Right atrium auricular region (tissue), 2 donors: ENCODE data around the gene DHRS7. TPM values are rescaled to one million over a fixed set of nuclear protein-coding genes. Genes with fewer than 3 reads are reported as not detected.
A peak's percentile ranks its signal among the peaks of the same experiment; 100 is the strongest.

ENCODE experiments used
- DNase-seq: peaks from one replicate; pipeline ENCODE4 v3.0.0-alpha.2; 2019; ENCODE audit warnings: low spot score
- H3K27ac ChIP-seq, 2 donors: fragments of 200-600 bp; sonication (generic); 1 replicate in 1 of 2; 2 replicates in 1 of 2; pipeline ENCODE4 v1.5.1; 2016 to 2019
- H3K27me3 ChIP-seq, 2 donors: fragments of 200-600 bp; sonication (generic); one replicate each; pipeline versions ENCODE4 v1.5.1 to v1.6.0; 2017 to 2019
- H3K36me3 ChIP-seq: fragments of 200-600 bp; sonication (generic); one replicate; pipeline ENCODE4 v1.5.1; 2016
- H3K4me1 ChIP-seq, 2 donors: fragments of 200-600 bp; sonication (generic); one replicate each; pipeline versions ENCODE4 v1.5.1 to v1.6.0; 2017 to 2019
- H3K4me3 ChIP-seq, 2 donors: fragments of 200-600 bp; sonication (generic); 1 replicate in 1 of 2; 2 replicates in 1 of 2; pipeline ENCODE4 v1.5.1; 2017 to 2019; ENCODE audit warnings: mild to moderate bottlenecking in 1 of 2, moderate library complexity in 1 of 2
- H3K9me3 ChIP-seq, 2 donors: fragments of 200-600 bp; sonication (generic); one replicate each; pipeline ENCODE4 v1.5.1; 2019
- total RNA-seq, 2 donors: library from RNA; depleted of rRNA; stranded (reverse); fragments of >200 nt; gene quantifications; one replicate each; pipeline ENCODE4 v1.1.0, GENCODE V29; 2016
- TF ChIP-seq, protein P1 (sequence below), 2 donors: fragments of 200-600 bp; sonication (generic); IDR thresholded peaks; one replicate each; pipeline ENCODE4 v1.5.1; 2019; ENCODE audit warnings: antibody characterized with exemption in 2 of 2

DHRS7 gene
- total RNA-seq, 2 donors from 2014 or later = 57.6 to 71.8 TPM

DNA sequence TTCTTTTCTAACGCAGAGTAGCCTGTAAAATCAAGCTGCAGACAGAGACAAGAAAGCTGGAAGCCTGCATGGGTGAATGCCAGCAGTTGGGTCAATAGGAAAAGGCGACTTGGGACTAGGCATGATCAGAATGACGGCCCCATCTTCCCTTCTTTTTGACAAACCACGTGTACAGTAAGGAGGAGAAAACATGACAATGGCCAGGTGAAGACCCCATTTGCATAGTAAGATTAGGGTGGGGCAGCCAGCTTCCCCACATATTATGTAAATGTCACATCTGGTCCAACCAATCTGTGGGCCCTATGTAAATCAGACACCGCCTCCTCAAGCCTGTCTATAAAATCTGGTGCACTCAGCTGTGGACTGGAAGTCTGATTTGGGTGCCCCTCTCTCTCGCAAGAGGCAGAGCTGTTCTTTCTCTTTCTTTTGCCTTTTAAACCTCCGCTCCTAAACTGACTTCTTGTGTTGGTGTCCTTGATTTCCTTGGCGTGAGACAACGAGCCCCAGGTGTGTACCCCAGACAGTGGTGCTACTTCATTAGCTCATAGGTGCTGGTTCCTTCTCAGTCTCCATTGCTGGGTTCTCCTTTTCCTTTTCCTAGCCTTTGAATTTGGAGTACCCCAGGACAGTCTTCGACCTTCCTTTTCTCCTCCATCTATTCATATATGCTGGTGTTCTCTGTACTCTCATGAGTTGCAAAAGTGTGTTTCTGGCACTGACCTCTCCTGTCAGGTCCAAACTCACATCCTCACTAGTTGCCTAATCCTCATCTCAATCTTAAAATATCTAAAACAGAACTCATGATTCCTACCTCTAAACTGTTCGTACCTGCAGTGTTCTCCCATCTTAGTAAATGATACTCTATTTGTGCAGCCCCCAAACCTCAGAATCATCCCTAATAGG lies 9.4 kb upstream of the DHRS7 start:
- H3K9me3 ChIP-seq = peaks cover 0 to 7% of the 10 kb centered on the region in 2 donors
- no peak overlapping the region for H3K27ac ChIP-seq
- H3K36me3 ChIP-seq = no peaks in the 10 kb centered on the region
- no peaks in the 10 kb centered on the region for H3K27me3 ChIP-seq
- H3K4me1 ChIP-seq = no peaks in the 10 kb centered on the region
- H3K4me3 ChIP-seq = no peak overlapping the region
- DNase-seq = no peak
- TF ChIP-seq, protein P1, sequence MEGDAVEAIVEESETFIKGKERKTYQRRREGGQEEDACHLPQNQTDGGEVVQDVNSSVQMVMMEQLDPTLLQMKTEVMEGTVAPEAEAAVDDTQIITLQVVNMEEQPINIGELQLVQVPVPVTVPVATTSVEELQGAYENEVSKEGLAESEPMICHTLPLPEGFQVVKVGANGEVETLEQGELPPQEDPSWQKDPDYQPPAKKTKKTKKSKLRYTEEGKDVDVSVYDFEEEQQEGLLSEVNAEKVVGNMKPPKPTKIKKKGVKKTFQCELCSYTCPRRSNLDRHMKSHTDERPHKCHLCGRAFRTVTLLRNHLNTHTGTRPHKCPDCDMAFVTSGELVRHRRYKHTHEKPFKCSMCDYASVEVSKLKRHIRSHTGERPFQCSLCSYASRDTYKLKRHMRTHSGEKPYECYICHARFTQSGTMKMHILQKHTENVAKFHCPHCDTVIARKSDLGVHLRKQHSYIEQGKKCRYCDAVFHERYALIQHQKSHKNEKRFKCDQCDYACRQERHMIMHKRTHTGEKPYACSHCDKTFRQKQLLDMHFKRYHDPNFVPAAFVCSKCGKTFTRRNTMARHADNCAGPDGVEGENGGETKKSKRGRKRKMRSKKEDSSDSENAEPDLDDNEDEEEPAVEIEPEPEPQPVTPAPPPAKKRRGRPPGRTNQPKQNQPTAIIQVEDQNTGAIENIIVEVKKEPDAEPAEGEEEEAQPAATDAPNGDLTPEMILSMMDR (IDR thresholded peaks at IDR 0.05) = no peak

DNA sequence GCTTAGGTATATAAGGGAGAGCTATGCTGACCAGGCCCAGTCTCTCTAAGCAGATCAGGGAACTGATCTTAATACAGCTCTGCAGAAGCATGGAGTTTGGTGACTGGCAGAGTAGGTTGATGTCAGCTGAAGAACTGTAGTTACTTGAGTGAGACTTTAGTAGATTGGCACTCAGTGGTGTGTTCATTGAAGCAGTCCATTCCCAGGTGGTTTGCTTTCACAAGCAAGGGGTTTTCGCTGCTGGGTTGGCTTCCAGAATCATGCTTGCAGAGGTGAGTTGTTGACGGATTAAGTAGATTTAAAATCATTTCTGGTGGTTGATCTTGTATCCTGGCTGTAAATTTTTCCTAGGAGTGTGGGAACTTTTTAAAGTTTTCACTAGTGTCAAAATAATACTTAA lies 6.5 kb upstream of the DHRS7 start:
- H3K27me3 ChIP-seq = no peaks in the 10 kb centered on the region
- no peaks in the 10 kb centered on the region for H3K9me3 ChIP-seq
- no peak overlapping the region for H3K27ac ChIP-seq
- H3K4me3 ChIP-seq = no peak overlapping the region
- H3K36me3 ChIP-seq = no peaks in the 10 kb centered on the region
- DNase-seq = no peak
- peaks cover 0 to under 1% of the 10 kb centered on the region in 2 donors for H3K4me1 ChIP-seq
- TF ChIP-seq, protein P1 (IDR thresholded peaks at IDR 0.05) = no peak

DNA sequence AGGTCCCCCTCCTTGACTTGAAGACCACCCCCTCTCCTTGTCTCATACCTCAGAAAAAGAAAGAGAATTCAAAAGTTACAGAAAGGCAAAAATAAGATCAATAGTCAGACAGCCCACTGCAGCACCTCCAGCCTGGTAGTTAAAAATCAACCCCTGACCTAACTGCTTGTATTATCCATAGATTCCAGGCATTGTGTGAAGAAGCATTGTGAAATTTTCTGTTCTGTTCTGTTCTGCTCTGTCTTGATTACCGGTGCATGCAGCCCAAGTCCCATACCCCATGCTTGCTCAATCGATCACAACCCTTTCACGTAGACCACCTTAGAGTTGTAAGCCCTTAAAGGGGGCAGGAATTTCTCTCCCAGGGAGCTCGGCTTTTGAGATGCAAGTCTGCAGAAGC lies 5.8 kb upstream of the DHRS7 start:
- H3K4me3 ChIP-seq = no peak overlapping the region
- TF ChIP-seq, protein P1 (IDR thresholded peaks at IDR 0.05) = no peak
- H3K4me1 ChIP-seq = peaks cover 0 to 8% of the 10 kb centered on the region in 2 donors
- H3K27ac ChIP-seq = no peak overlapping the region
- no peaks in the 10 kb centered on the region for H3K27me3 ChIP-seq
- DNase-seq = no peak
- no peaks in the 10 kb centered on the region for H3K9me3 ChIP-seq
- no peaks in the 10 kb centered on the region for H3K36me3 ChIP-seq

DNA sequence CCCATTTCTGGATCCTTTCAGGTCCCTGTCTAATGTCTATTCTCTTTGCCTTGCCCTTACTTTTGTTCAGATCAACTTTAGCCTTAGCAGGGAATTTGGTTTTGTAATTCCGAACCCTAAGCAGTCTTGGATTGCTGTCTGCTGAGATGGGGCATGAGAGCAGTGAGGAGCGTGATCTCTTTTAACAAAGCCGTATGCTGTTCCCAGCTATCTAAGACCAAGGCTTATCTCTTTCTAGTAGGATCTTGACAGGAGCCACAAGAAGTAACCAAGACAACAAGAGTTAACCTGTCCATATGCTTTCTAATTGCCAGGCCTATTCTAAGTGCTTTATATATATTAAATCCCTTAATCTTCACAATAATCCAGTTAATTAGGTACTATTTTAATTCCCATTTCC lies 4.5 kb upstream of the DHRS7 start:
- H3K27ac ChIP-seq = no peak overlapping the region
- H3K4me3 ChIP-seq = no peak overlapping the region
- DNase-seq = no peak
- H3K27me3 ChIP-seq = no peaks in the 10 kb centered on the region
- TF ChIP-seq, protein P1 (IDR thresholded peaks at IDR 0.05) = no peak
- H3K4me1 ChIP-seq = peaks cover 0 to 14% of the 10 kb centered on the region in 2 donors
- no peaks in the 10 kb centered on the region for H3K9me3 ChIP-seq
- H3K36me3 ChIP-seq = no peaks in the 10 kb centered on the region

DNA sequence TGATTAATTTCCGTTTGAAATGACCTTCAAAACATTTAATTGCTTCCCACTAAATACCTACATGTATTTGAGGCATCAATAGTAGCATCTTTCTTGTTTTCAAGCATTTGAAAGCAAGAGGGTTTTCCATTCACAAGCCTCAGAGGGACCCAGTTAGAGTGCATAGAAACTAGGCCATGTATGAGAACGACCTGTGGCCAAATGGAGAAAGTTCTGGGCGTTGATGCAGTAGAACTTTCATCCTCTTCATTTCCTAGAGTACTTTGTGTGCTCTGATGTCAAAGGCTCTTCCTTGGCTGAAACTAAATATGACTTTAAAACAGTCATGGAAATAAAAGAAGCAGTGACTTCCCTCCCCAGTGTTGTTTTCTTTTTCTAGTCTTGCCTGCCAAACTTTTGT lies 944 bp upstream of the DHRS7 start:
- no peak for DNase-seq
- no peaks in the 10 kb centered on the region for H3K36me3 ChIP-seq
- peaks cover 0 to 25% of the 10 kb centered on the region in 2 donors for H3K4me1 ChIP-seq
- TF ChIP-seq, protein P1 (IDR thresholded peaks at IDR 0.05) = no peak
- no peaks in the 10 kb centered on the region for H3K9me3 ChIP-seq
- H3K27me3 ChIP-seq = no peaks in the 10 kb centered on the region
- peak overlapping the region; percentile 92 to 96 for H3K27ac ChIP-seq
- H3K4me3 ChIP-seq = no peak overlapping the region
